Endothelial cell (in vitro differentiated cells): ENCODE results near the gene SAE1. TPM values are rescaled to one million over a fixed set of nuclear protein-coding genes. Genes with fewer than 3 reads are reported as not detected.

Experiments
- DNase-seq: peaks from one replicate; pipeline ENCODE4 v3.0.0; 2021; ENCODE audit warnings: low spot score
- H3K27ac Mint-ChIP-seq: one replicate; pipeline ENCODE4 v1.8.0; 2021; ENCODE audit warnings: mixed read lengths, inconsistent platforms; ENCODE audit not compliant: unreplicated experiment
- H3K27me3 Mint-ChIP-seq: one replicate; pipeline ENCODE4 v1.8.0; 2021; ENCODE audit warnings: mild to moderate bottlenecking, moderate library complexity, mixed read lengths, inconsistent platforms; ENCODE audit not compliant: unreplicated experiment
- H3K36me3 Mint-ChIP-seq: one replicate; pipeline ENCODE4 v1.8.0; 2021; ENCODE audit warnings: mild to moderate bottlenecking, low read depth, mixed read lengths, inconsistent platforms; ENCODE audit not compliant: unreplicated experiment
- H3K4me1 Mint-ChIP-seq: one replicate; pipeline ENCODE4 v1.8.0; 2021; ENCODE audit warnings: mild to moderate bottlenecking, mixed read lengths, inconsistent platforms; ENCODE audit not compliant: unreplicated experiment
- H3K4me3 Mint-ChIP-seq: one replicate; pipeline ENCODE4 v1.8.0; 2021; ENCODE audit warnings: mild to moderate bottlenecking, mixed read lengths, inconsistent platforms; ENCODE audit not compliant: unreplicated experiment
- H3K9me3 Mint-ChIP-seq: one replicate; pipeline ENCODE4 v1.8.0; 2021; ENCODE audit warnings: mixed read lengths, inconsistent platforms; ENCODE audit not compliant: unreplicated experiment
- total RNA-seq: library from RNA; stranded (reverse); fragmentation: NEBNext Ultra II Directional; extraction: Animal tissue kit (Norgen Biotek cat#: 25700); gene quantifications from one replicate; pipeline ENCODE4 v1.2.1, GENCODE V29; 2021; ENCODE audit not compliant: unreplicated experiment
- TF ChIP-seq, protein P1 (sequence below): fragments of 200-600 bp; sonication (generic); IDR thresholded peaks from one replicate; pipeline ENCODE4 v1.5.0; 2021; ENCODE audit warnings: antibody characterized with exemption; ENCODE audit not compliant: unreplicated experiment

Gene SAE1
- total RNA-seq, 1 donor from 2014 or later = 134 TPM

DNA sequence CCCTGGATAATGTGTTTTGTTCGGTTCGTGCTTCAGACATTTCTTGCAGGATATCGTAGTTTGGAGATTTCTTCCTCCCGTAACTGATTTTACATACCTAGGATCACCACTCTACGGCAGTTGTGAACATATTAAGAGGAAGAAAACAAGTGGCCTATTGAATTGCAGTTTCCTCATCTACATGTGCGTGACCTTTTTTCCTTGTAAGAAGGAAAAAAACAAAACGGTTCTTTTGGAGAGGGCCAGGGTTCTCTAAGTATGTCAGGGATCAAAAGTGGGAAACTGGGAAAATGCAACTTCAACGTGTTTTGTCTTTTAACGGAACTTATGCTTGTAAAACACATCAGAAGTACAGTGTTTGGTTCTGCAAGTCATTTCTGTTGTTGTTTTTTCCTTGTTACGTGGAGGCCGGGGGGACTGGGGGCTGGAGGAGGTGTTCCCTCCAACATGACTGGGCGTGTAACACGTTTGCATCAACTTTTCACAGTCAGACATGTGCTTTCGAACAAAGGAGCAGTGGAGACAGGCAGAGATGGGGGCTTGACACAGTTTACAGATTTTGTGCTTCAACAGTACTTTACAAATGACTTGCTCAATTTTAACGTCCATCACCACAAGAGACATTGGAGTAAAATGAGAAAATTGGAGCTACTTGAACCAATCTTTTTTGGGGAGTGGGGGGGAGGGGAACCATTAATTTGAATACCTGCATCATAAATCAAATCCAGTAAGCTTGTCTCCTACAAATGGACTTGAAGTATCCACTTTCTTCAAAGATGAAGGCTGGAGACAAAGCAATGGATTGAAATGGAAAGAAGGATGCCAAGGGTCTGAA lies 20.9 kb upstream of the SAE1 start:
- TF ChIP-seq, protein P1, sequence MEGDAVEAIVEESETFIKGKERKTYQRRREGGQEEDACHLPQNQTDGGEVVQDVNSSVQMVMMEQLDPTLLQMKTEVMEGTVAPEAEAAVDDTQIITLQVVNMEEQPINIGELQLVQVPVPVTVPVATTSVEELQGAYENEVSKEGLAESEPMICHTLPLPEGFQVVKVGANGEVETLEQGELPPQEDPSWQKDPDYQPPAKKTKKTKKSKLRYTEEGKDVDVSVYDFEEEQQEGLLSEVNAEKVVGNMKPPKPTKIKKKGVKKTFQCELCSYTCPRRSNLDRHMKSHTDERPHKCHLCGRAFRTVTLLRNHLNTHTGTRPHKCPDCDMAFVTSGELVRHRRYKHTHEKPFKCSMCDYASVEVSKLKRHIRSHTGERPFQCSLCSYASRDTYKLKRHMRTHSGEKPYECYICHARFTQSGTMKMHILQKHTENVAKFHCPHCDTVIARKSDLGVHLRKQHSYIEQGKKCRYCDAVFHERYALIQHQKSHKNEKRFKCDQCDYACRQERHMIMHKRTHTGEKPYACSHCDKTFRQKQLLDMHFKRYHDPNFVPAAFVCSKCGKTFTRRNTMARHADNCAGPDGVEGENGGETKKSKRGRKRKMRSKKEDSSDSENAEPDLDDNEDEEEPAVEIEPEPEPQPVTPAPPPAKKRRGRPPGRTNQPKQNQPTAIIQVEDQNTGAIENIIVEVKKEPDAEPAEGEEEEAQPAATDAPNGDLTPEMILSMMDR = no peak
- peaks cover 9% of the 10 kb centered on the region for H3K27me3 Mint-ChIP-seq
- H3K4me1 Mint-ChIP-seq = peaks cover 49% of the 10 kb centered on the region
- H3K27ac Mint-ChIP-seq = peak overlapping the region; percentile 76
- peaks cover 28% of the 10 kb centered on the region for H3K36me3 Mint-ChIP-seq
- no peaks in the 10 kb centered on the region for H3K9me3 Mint-ChIP-seq
- DNase-seq = no peak
- peak overlapping the region; percentile 92 for H3K4me3 Mint-ChIP-seq

GRCh38 chr19:47110521-47111005 lies 20.1 kb upstream of the SAE1 start:
- Mint-ChIP-seq H3K27ac (peak overlapping the region; percentile 96), H3K36me3 (peaks cover 28% of the 10 kb centered on the region), H3K4me3 (peak overlapping the region; percentile 92), H3K9me3 (no peaks in the 10 kb centered on the region), H3K27me3 (peaks cover 9% of the 10 kb centered on the region), H3K4me1 (peaks cover 49% of the 10 kb centered on the region)
- DNase-seq = no peak
- TF ChIP-seq, protein P1 = no peak

DNA sequence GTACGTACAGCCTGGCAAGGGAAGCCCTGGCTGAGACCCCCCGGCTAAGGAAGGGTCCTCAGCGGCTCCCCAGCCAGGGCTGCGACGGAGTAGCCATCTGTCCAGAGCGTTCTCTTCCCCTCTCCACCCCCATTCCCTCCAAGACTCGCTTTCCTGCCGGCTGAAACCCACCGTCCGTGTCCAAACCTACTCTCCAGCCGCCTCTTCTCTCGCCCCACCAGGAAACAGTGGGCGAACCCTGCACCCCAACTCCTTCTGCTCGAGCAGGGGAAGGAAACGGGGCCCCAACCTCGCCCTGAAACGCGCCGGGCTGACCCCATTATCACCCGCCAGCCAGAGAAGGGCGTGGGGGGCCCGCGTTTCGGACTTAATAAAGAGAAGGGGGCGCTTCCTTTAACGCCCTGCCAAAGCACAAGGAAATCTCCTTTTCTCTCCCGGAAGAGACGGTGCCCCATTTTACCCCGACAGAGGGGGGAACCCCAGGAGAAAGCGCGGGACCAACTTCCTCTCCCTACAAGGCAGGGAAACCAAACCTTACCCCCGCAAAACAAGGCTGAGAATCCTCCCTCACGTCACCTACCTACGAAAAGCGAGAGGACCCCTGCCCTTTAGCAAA lies 19.5 kb upstream of the SAE1 start:
- TF ChIP-seq, protein P1 = no peak
- Mint-ChIP-seq H3K27me3 (peaks cover 9% of the 10 kb centered on the region), H3K4me3 (peak overlapping the region; percentile 92), H3K4me1 (peaks cover 49% of the 10 kb centered on the region), H3K36me3 (peaks cover 28% of the 10 kb centered on the region), H3K27ac (peak overlapping the region; percentile 96), H3K9me3 (no peaks in the 10 kb centered on the region)
- DNase-seq = no peak

DNA sequence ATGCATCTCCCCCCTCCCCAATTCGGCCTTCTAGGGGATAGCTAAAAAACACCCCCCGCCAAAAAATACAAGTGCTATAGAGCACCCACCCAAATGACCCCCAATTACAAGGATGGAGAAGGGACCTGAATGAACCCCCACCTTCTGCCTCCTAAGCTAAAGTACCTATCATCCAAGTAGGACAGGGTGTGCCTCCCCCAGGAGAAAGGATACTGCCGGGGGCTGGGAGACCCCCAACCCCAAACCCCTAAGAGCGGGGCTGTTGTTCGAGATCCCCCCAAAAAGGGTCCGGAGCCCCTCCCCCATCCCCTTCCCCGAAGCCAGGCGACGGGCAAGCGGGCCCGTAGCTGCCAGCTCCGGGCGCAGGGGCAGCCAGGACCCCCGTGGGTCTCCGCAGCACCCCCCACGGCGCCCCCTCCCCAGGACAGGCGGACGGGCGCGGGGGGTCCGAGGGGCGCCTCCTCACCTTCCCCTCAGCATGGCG lies 18.9 kb upstream of the SAE1 start:
- Mint-ChIP-seq H3K4me1 (peaks cover 49% of the 10 kb centered on the region), H3K36me3 (peaks cover 28% of the 10 kb centered on the region), H3K27ac (peak overlapping the region; percentile 96), H3K9me3 (no peaks in the 10 kb centered on the region), H3K27me3 (peaks cover 9% of the 10 kb centered on the region), H3K4me3 (peak overlapping the region; percentile 92)
- TF ChIP-seq, protein P1 = no peak
- no peak for DNase-seq
